MM.1S (cell line): ENCODE results near the gene ADGRV1.

ENCODE experiments used
- DNase-seq: peaks from one replicate; pipeline ENCODE4 v3.0.0-alpha.2; 2015
- H2AFZ ChIP-seq: fragments of 300-600 bp; sonication (generic); 2 replicates; pipeline ENCODE4 v1.6.0; 2016; ENCODE audit warnings: antibody characterized with exemption, low read length
- H3F3A ChIP-seq: fragments of 300-600 bp; sonication (generic); 2 replicates; pipeline ENCODE4 v1.6.1; 2016; ENCODE audit warnings: mild to moderate bottlenecking, antibody characterized with exemption, low read length, moderate library complexity, mixed read lengths; ENCODE audit not compliant: insufficient read depth
- H3K27ac ChIP-seq: fragments of 300-600 bp; sonication (generic); 2 replicates; pipeline ENCODE4 v1.5.1; 2016; ENCODE audit warnings: mild to moderate bottlenecking, low read length
- H3K27me3 ChIP-seq: fragments of 300-600 bp; sonication (generic); replicated peaks from 2 replicates; pipeline ENCODE4 v1.6.0; 2016; ENCODE audit warnings: low read length; ENCODE audit not compliant: insufficient read depth
- H3K36me3 ChIP-seq: fragments of 300-600 bp; sonication (generic); replicated peaks from 2 replicates; pipeline ENCODE4 v1.6.1; 2016; ENCODE audit warnings: mild to moderate bottlenecking, low read length, mixed read lengths; ENCODE audit not compliant: insufficient read depth
- H3K4me1 ChIP-seq: fragments of 300-600 bp; sonication (generic); 2 replicates; pipeline ENCODE4 v1.6.1; 2016; ENCODE audit warnings: low read length, mixed read lengths
- H3K4me2 ChIP-seq: fragments of 300-600 bp; sonication (generic); 2 replicates; pipeline ENCODE4 v1.6.0; 2016; ENCODE audit warnings: low read depth, low read length
- H3K4me3 ChIP-seq: fragments of 300-600 bp; sonication (generic); 2 replicates; pipeline ENCODE4 v1.5.1; 2016; ENCODE audit warnings: low read length, mixed read lengths
- H3K79me2 ChIP-seq: fragments of 300-600 bp; sonication (generic); 2 replicates; pipeline ENCODE4 v1.6.1; 2016; ENCODE audit warnings: mixed run types, low read length, mixed read lengths
- H3K9ac ChIP-seq: fragments of 300-600 bp; sonication (generic); 2 replicates; pipeline ENCODE4 v1.6.1; 2016; ENCODE audit warnings: low read length, mixed read lengths
- H3K9me2 ChIP-seq: fragments of 300-600 bp; sonication (generic); replicated peaks from 2 replicates; pipeline ENCODE4 v1.6.1; 2016; ENCODE audit warnings: mild to moderate bottlenecking, low read length, mixed read lengths; ENCODE audit not compliant: insufficient read depth
- H3K9me3 ChIP-seq: fragments of 300-600 bp; sonication (generic); replicated peaks from 2 replicates; pipeline ENCODE4 v1.6.1; 2016; ENCODE audit warnings: mild to moderate bottlenecking, low read length, mixed read lengths; ENCODE audit not compliant: insufficient read depth
- H4K20me1 ChIP-seq: fragments of 300-600 bp; sonication (generic); 2 replicates; pipeline ENCODE4 v1.6.1; 2016; ENCODE audit warnings: mild to moderate bottlenecking, low read length, moderate library complexity, mixed read lengths; ENCODE audit not compliant: insufficient read depth
- CTCF ChIP-seq: fragments of 300-600 bp; sonication (generic); IDR thresholded peaks from 2 replicates; pipeline ENCODE4 v1.5.1; 2016; ENCODE audit warnings: antibody characterized with exemption, low read length, mixed read lengths
- EZH2 ChIP-seq: fragments of 300-600 bp; sonication (generic); optimal IDR thresholded peaks from 2 replicates; pipeline ENCODE3; 2017; ENCODE audit warnings: low read depth, mild to moderate bottlenecking, antibody characterized with exemption, low read length, mixed read lengths
- EZH2phosphoT487 ChIP-seq: fragments of 300-600 bp; sonication (generic); IDR thresholded peaks from 2 replicates; pipeline ENCODE4 v1.6.1; 2018; ENCODE audit warnings: antibody characterized with exemption, low read length

ADGRV1 gene

GRCh38 chr5:90547072-90547536 is 11.5 kb upstream of the ADGRV1 start:
- Histone ChIP-seq H3K36me3 (no peaks in the 10 kb centered on the region), H3K9me2 (no peaks in the 10 kb centered on the region), H3K4me3 (no peak overlapping the region), H3K27me3 (no peaks in the 10 kb centered on the region), H2AFZ (no peak overlapping the region), H3K27ac (no peak overlapping the region), H3K4me1 (no peaks in the 10 kb centered on the region), H3K79me2 (no peaks in the 10 kb centered on the region), H3F3A (no peaks in the 10 kb centered on the region), H3K9me3 (no peaks in the 10 kb centered on the region), H4K20me1 (no peaks in the 10 kb centered on the region), H3K9ac (no peak overlapping the region), H3K4me2 (no peak overlapping the region)
- DNase-seq, result no peak
- TF ChIP-seq EZH2phosphoT487 (no peak), EZH2 (no peak), CTCF (no peak)

GRCh38 chr5:90548069-90548593 is 10.5 kb upstream of the ADGRV1 start:
- TF ChIP-seq CTCF (no peak), EZH2 (no peak), EZH2phosphoT487 (no peak)
- no peaks in the 10 kb centered on the region for H3K9me2 ChIP-seq
- no peak for DNase-seq
- H3K4me1 ChIP-seq, result no peaks in the 10 kb centered on the region
- H3K36me3 ChIP-seq, result no peaks in the 10 kb centered on the region
- H3K9me3 ChIP-seq, result no peaks in the 10 kb centered on the region
- H3K4me3 ChIP-seq, result no peak overlapping the region
- H3K9ac ChIP-seq, result no peak overlapping the region
- H3K4me2 ChIP-seq, result no peak overlapping the region
- H3K27ac ChIP-seq, result no peak overlapping the region
- H2AFZ ChIP-seq, result no peak overlapping the region
- no peaks in the 10 kb centered on the region for H4K20me1 ChIP-seq
- H3F3A ChIP-seq, result no peaks in the 10 kb centered on the region
- no peaks in the 10 kb centered on the region for H3K79me2 ChIP-seq
- no peaks in the 10 kb centered on the region for H3K27me3 ChIP-seq

GRCh38 chr5:90549223-90549622 is 9.4 kb upstream of the ADGRV1 start:
- Histone ChIP-seq H3K9ac (no peak overlapping the region), H3F3A (no peaks in the 10 kb centered on the region), H3K4me3 (no peak overlapping the region), H4K20me1 (no peaks in the 10 kb centered on the region), H3K4me1 (no peaks in the 10 kb centered on the region), H3K36me3 (no peaks in the 10 kb centered on the region), H3K27me3 (no peaks in the 10 kb centered on the region), H3K9me2 (no peaks in the 10 kb centered on the region), H3K27ac (no peak overlapping the region), H3K9me3 (no peaks in the 10 kb centered on the region), H3K4me2 (no peak overlapping the region), H3K79me2 (no peaks in the 10 kb centered on the region), H2AFZ (no peak overlapping the region)
- no peak for TF ChIP-seq EZH2phosphoT487
- TF ChIP-seq CTCF, result no peak
- no peak for TF ChIP-seq EZH2
- DNase-seq, result no peak
